Measurements from ENCODE around the gene DNAH14.

GRCh38 chr1:225350872-225351271 lies 421.4 kb downstream of the DNAH14 start:
- no peak for TF ChIP-seq POLR2A (IDR thresholded peaks at IDR 0.05)
- TF ChIP-seq POLR2AphosphoS5 (IDR thresholded peaks at IDR 0.05), result no peak
